Spleen (tissue), 7 donors: Measurements from ENCODE around the gene CDIPT.

Experiments used
- POLR2AphosphoS5 ChIP-seq, 3 donors: sonication (generic); formaldehyde crosslinking; IDR thresholded peaks; one replicate each; pipeline ENCODE4 v1.5.1; 2017; ENCODE audit warnings: antibody characterized with exemption in 3 of 3
- TF ChIP-seq, protein P1 (sequence below), 11 experiments: fragments of 200-600 bp in 7 of 11; fragments of 450-650 bp in 4 of 11; sonication (generic) in 4 of 11; IDR thresholded peaks in 8 of 11; conservative IDR thresholded peaks in 3 of 11; 1 replicate in 7 of 11; 2 replicates in 4 of 11; pipeline versions ENCODE4 v1.4.0 to v1.8.0; 2016 to 2021; ENCODE audit warnings: antibody characterized with exemption in 11 of 11, inconsistent platforms in 4 of 11, mild to moderate bottlenecking in 1 of 11
- donor health status: DM: no; HTN: no; CAD: no; lungs with moderate emphysema.
- donor health status: DM: no; HTN: no; CAD: no.
- donor health status: DM: no; HTN: no; CAD: no.

DNA sequence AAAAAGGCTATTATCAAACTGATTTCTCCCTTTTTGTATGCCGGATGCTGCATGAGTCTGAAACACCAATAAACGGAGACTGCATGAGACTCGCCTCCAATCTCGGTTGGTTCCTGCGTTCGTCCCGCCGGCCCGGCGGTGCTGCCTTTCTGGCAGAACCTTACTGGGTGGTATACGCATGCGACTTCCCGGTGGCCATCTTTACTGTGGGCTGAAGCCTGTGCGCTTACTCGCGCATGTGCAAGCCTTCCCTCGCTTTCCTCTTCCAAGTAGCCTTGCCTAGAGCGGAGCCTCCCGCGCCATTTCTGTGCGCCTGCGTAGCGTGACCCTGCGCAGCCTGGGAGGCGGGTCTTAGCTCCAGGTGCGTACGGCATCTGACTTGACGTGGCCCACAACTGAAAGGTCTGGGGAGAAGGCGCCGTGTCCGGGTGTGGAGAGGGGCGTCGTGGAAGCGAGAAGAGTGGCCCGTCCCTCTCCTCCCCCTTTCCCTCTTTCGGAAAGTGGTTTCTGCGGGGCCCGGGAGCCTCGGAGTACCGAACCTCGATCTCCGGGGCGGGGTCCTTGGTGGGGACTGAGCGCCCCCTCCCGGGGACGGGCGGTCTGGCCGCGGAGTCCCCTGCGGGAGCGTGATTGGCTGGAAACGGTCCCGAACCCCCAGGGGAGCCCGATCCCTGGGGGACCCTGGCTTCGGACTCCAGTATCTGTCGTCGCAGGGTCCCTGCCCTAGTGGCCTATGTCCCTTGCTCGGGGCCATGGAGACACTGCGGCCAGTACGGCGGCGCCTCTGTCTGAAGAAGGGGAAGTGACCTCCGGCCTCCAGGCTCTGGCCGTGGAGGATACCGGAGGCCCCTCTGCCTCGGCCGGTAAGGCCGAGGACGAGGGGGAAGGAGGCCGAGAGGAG is 47.0 kb downstream of the CDIPT start, which contains the start of gene PAGR1:
- TF ChIP-seq POLR2AphosphoS5 (IDR thresholded peaks at IDR 0.05), result peak; percentile 95 to 96 (median 95)
- TF ChIP-seq, protein P1, sequence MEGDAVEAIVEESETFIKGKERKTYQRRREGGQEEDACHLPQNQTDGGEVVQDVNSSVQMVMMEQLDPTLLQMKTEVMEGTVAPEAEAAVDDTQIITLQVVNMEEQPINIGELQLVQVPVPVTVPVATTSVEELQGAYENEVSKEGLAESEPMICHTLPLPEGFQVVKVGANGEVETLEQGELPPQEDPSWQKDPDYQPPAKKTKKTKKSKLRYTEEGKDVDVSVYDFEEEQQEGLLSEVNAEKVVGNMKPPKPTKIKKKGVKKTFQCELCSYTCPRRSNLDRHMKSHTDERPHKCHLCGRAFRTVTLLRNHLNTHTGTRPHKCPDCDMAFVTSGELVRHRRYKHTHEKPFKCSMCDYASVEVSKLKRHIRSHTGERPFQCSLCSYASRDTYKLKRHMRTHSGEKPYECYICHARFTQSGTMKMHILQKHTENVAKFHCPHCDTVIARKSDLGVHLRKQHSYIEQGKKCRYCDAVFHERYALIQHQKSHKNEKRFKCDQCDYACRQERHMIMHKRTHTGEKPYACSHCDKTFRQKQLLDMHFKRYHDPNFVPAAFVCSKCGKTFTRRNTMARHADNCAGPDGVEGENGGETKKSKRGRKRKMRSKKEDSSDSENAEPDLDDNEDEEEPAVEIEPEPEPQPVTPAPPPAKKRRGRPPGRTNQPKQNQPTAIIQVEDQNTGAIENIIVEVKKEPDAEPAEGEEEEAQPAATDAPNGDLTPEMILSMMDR (IDR thresholded peaks at IDR 0.05 in 8 of 11, conservative IDR thresholded peaks at IDR 0.05 in 3 of 11), result peak; percentile 81 to 99 (median 95)
